T-cell (primary cell): ENCODE measurements around the gene ANO9. TPM values are rescaled to one million over a fixed set of nuclear protein-coding genes. Genes with fewer than 3 reads are reported as not detected.

ENCODE experiments used
- ATAC-seq, 4 experiments: fragments of 200-7000 bp in 3 of 4; fragments of 150-1000 bp in 1 of 4; cut with Tn5 transposase; replicated peaks in 1 of 4; 1 replicate in 3 of 4; 2 replicates in 1 of 4; pipeline ENCODE4 v1.10.0; 2021; ENCODE audit warnings: moderate library complexity in 3 of 4, mild to moderate bottlenecking in 2 of 4, moderate number of reproducible peaks in 1 of 4
- CTCF ChIA-PET, 2 donors: fragments of 300-600 bp; sonication (Branson Sonifier 250); formaldehyde crosslinking; loops; one replicate each; lab custom pipeline; 2022; ENCODE audit warnings: antibody characterized with exemption in 2 of 2; lab: Charles Lee
- POLR2A ChIA-PET, 2 donors: fragments of 300-600 bp; sonication (Branson Sonifier 250); formaldehyde crosslinking; loops; one replicate each; lab custom pipeline; 2022; ENCODE audit warnings: antibody characterized with exemption in 2 of 2; lab: Charles Lee
- DNase-seq, 35 experiments: peaks; one replicate each; pipeline versions ENCODE4 v3.0.0 to v3.0.0-alpha.2; 2013 to 2023
- H3K27ac ChIP-seq: one replicate; pipeline ENCODE4 v1.5.1; 2013; ENCODE audit warnings: low read length
- H3K27me3 ChIP-seq, 2 experiments: replicated peaks in 1 of 2; 1 replicate in 1 of 2; 2 replicates in 1 of 2; pipeline versions ENCODE4 v1.6.1 to v1.7.0; 2013; ENCODE audit warnings: low read length in 1 of 2, mixed read lengths in 1 of 2; ENCODE audit not compliant: control insufficient read depth in 2 of 2, insufficient read depth in 2 of 2; ENCODE audit errors: extremely low read depth in 1 of 2
- H3K36me3 ChIP-seq, 2 donors: 1 replicate in 1 of 2; 2 replicates in 1 of 2; pipeline versions ENCODE4 v1.6.1 to v1.7.0; 2013; ENCODE audit warnings: low read length in 1 of 2; ENCODE audit not compliant: control insufficient read depth in 2 of 2, insufficient read depth in 1 of 2; ENCODE audit errors: extremely low read depth in 1 of 2
- H3K4me1 ChIP-seq, 2 experiments: 1 replicate in 1 of 2; 2 replicates in 1 of 2; pipeline versions ENCODE4 v1.6.1 to v1.7.0; 2013; ENCODE audit warnings: low read length in 2 of 2, mixed read lengths in 1 of 2; ENCODE audit not compliant: insufficient read depth in 2 of 2, control insufficient read depth in 1 of 2; ENCODE audit errors: extremely low read depth in 1 of 2
- H3K4me3 ChIP-seq, 2 donors: 1 replicate in 1 of 2; 2 replicates in 1 of 2; pipeline versions ENCODE4 v1.5.1 to v1.7.0; 2013; ENCODE audit warnings: mild to moderate bottlenecking in 2 of 2, low read length in 1 of 2, moderate library complexity in 1 of 2; ENCODE audit not compliant: control insufficient read depth in 1 of 2; ENCODE audit errors: extremely low read depth in 1 of 2
- H3K9me3 ChIP-seq: 2 replicates; pipeline ENCODE4 v1.7.0; 2013
- H3K27ac Mint-ChIP-seq, 2 donors: one replicate each; pipeline ENCODE4 v1.8.0; 2020 to 2021; ENCODE audit warnings: mild to moderate bottlenecking in 2 of 2, mixed read lengths in 2 of 2
- H3K27me3 Mint-ChIP-seq, 2 donors: one replicate each; pipeline ENCODE4 v1.8.0; 2021 to 2022; ENCODE audit warnings: mixed read lengths in 2 of 2
- H3K36me3 Mint-ChIP-seq: one replicate; pipeline ENCODE4 v1.8.0; 2021; ENCODE audit warnings: mixed read lengths
- H3K4me1 Mint-ChIP-seq, 3 donors: one replicate each; pipeline ENCODE4 v1.8.0; 2020 to 2022; ENCODE audit warnings: mixed read lengths in 3 of 3, mild to moderate bottlenecking in 1 of 3
- H3K4me3 Mint-ChIP-seq, 3 donors: one replicate each; pipeline ENCODE4 v1.8.0; 2020 to 2022; ENCODE audit warnings: mild to moderate bottlenecking in 3 of 3, mixed read lengths in 3 of 3, moderate library complexity in 3 of 3
- H3K9me3 Mint-ChIP-seq, 3 donors: one replicate each; pipeline ENCODE4 v1.8.0; 2020 to 2022; ENCODE audit warnings: mixed read lengths in 3 of 3
- WGBS: methylation state at CpG from one replicate; pipeline ENCODE4 v1.1.5; 2013; ENCODE audit warnings: missing lambda C conversion rate; ENCODE audit not compliant: insufficient coverage; 5-methylcytosine and 5-hydroxymethylcytosine counted together
- total RNA-seq, 35 experiments: library from RNA in 6 of 35; stranded (reverse) in 6 of 35; fragments of 120-200 nt in 1 of 35; gene quantifications; one replicate each; pipeline versions ENCODE4 v1.2.1 to v1.2.4 and lab custom pipeline; 2013 to 2026

The ANO9 gene
- total RNA-seq, 5 donors from 2014 or later (not counting 1 experiment from before 2014, with no cell fraction given) = 103 to 128 (median 120) TPM

DNA sequence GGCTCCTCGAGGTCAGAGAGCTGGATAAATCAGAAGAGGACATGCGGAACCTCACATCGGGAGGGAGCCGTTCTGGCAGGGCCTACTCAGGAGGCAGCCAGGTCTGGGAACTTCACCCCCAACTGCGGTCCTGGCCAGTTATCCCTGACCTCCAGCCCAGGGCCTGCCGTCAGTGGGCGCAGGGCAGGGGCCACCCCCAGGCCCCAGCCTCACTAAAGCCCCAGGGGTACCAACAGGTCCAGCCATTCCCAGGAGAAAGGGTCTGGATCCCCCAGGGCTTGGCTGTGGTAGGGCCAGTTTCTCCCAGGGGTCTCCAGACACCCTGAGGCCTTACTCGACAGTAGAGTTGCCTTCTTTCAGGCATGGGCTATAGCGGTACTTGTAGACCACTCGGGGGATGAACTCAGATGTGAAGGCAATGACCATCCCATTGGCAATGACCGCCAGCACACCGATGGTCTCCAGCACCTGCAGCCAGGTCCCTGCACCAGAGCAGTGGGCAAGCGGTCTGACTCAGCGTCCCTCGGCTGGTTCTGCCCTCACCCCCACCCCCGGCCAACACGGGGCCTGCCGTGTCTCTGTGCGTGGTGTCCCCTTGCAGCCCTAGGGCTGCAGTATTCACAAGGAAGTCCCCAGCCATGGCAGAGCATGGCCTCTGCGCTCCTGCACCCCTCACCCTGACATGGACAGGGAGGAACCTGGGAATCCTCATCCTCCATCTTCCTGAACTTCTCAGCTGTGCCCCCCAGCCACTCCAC is 22.4 kb downstream of the ANO9 start:
- 97% methylated on average over 20 of the region's 20 CpGs for WGBS
- H3K36me3 Mint-ChIP-seq = peaks cover 2% of the 10 kb centered on the region
- H3K4me3 ChIP-seq = no peak overlapping the region
- H3K27me3 ChIP-seq = no peaks in the 10 kb centered on the region
- CTCF ChIA-PET = no interaction called here
- no peak overlapping the region for H3K27ac ChIP-seq
- H3K9me3 ChIP-seq = no peaks in the 10 kb centered on the region
- H3K9me3 Mint-ChIP-seq = no peaks in the 10 kb centered on the region
- H3K27me3 Mint-ChIP-seq = no peaks in the 10 kb centered on the region
- peak overlapping the region in 1 of 3 donors; percentile 24 for H3K4me3 Mint-ChIP-seq
- no peaks in the 10 kb centered on the region for H3K36me3 ChIP-seq
- H3K4me1 ChIP-seq = peaks cover 0 to 23% of the 10 kb centered on the region in 2 experiments
- no peak overlapping the region for H3K27ac Mint-ChIP-seq
- H3K4me1 Mint-ChIP-seq = peaks cover 5 to 17% (median 16%) of the 10 kb centered on the region in 3 donors
- DNase-seq (peak in 1 of 35 experiments; percentile 0), ATAC-seq (no peak)
- POLR2A ChIA-PET = no interaction called here

GRCh38 chr11:418343-419247 is 23.2 kb downstream of the ANO9 start:
- no peaks in the 10 kb centered on the region for H3K9me3 Mint-ChIP-seq
- Histone ChIP-seq H3K36me3 (no peaks in the 10 kb centered on the region), H3K9me3 (no peaks in the 10 kb centered on the region), H3K27me3 (no peaks in the 10 kb centered on the region), H3K4me1 (peaks cover 2 to 31% of the 10 kb centered on the region in 2 experiments), H3K27ac (no peak overlapping the region), H3K4me3 (no peak overlapping the region)
- 92% methylated on average over 28 of the region's 30 CpGs for WGBS
- H3K4me1 Mint-ChIP-seq = peaks cover 11 to 20% (median 18%) of the 10 kb centered on the region in 3 donors
- CTCF ChIA-PET = interaction anchor here in 1 of 2 donors (0.5 kb wide), 1 partner anchor 169 kb away, joined by 3 read pairs; no protein-coding TSS in a partner anchor
- peak in 2 of 35 experiments; percentile 3 to 8 for DNase-seq
- no peak overlapping the region for H3K27ac Mint-ChIP-seq
- no peaks in the 10 kb centered on the region for H3K27me3 Mint-ChIP-seq
- no peak for ATAC-seq
- peak overlapping the region in 2 of 3 donors; percentile 31 to 100 for H3K4me3 Mint-ChIP-seq
- H3K36me3 Mint-ChIP-seq = no peaks in the 10 kb centered on the region
- POLR2A ChIA-PET = no interaction called here

DNA sequence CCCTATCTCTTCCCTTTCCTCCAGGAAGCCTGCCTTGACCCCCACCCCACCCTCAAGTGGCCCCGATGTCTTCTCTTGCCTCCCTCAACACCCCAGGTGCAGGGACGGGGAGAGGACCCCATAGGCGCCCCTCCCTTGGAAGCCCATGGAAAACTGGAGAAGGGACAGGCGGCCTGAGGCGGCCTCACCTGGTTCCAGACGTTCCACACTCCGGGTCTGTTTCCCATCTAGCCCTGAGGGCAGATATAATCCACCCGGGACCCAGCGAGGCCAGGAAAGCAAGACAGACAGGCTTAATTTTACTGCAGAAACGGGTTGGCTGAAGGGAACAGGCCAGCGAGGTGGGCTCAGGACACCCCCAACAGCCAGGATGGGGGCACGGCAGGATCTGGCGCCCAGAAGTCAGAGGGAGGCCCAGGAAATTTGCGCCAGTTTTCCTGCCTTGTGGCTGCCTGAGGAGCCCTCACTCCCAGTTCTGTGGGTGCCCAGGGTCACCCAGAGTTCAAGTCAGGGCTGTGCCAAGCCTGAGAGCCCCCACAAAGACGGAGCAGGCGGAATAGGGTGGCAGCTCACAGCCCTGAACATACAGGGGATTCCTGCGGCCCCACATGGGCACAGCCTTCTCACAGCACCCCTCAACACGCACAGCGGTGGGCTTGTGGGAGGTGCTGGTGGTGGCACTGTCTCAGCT is 24.0 kb downstream of the ANO9 start:
- DNase-seq (peak in 2 of 35 experiments; percentile 2), ATAC-seq (no peak)
- Histone ChIP-seq H3K27me3 (no peaks in the 10 kb centered on the region), H3K4me3 (peak overlapping the region in 1 of 2 donors; percentile 64), H3K27ac (no peak overlapping the region), H3K9me3 (no peaks in the 10 kb centered on the region), H3K36me3 (no peaks in the 10 kb centered on the region), H3K4me1 (peaks cover 10 to 39% of the 10 kb centered on the region in 2 experiments)
- peak overlapping the region; percentile 64 to 100 (median 73) for H3K4me3 Mint-ChIP-seq
- H3K9me3 Mint-ChIP-seq = no peaks in the 10 kb centered on the region
- no peaks in the 10 kb centered on the region for H3K27me3 Mint-ChIP-seq
- POLR2A ChIA-PET = no interaction called here
- CTCF ChIA-PET = interaction anchor here in 1 of 2 donors (1.2 kb wide), 1 partner anchor 11 kb away, joined by 5 read pairs; no protein-coding TSS in a partner anchor
- 91% methylated on average over 14 of the region's 19 CpGs for WGBS
- peaks cover 19 to 26% (median 25%) of the 10 kb centered on the region in 3 donors for H3K4me1 Mint-ChIP-seq
- peak overlapping the region; percentile 61 to 77 for H3K27ac Mint-ChIP-seq
- no peaks in the 10 kb centered on the region for H3K36me3 Mint-ChIP-seq

GRCh38 chr11:416757-417621 is 24.8 kb downstream of the ANO9 start:
- no peaks in the 10 kb centered on the region for H3K36me3 Mint-ChIP-seq
- 1% methylated on average over 97 of the region's 97 CpGs for WGBS
- ATAC-seq = peak; percentile 17 to 44 (median 28)
- peaks cover 21 to 29% (median 28%) of the 10 kb centered on the region in 3 donors for H3K4me1 Mint-ChIP-seq
- ChIA-PET POLR2A (no interaction called here), CTCF (interaction anchor here in 1 of 2 donors (1.2 kb wide), 1 partner anchor 10 kb away, joined by 5 read pairs; no protein-coding TSS in a partner anchor)
- no peaks in the 10 kb centered on the region for H3K27me3 Mint-ChIP-seq
- Histone ChIP-seq H3K27me3 (no peaks in the 10 kb centered on the region), H3K4me1 (peaks cover 12 to 43% of the 10 kb centered on the region in 2 experiments), H3K27ac (peak overlapping the region; percentile 68), H3K9me3 (no peaks in the 10 kb centered on the region), H3K36me3 (no peaks in the 10 kb centered on the region), H3K4me3 (peak overlapping the region; percentile 64 to 90)
- peak overlapping the region; percentile 91 to 100 (median 96) for H3K4me3 Mint-ChIP-seq
- peak in 12 of 35 experiments; percentile 20 to 65 (median 42) for DNase-seq
- peak overlapping the region in 1 of 2 donors; percentile 95 for H3K27ac Mint-ChIP-seq
- no peaks in the 10 kb centered on the region for H3K9me3 Mint-ChIP-seq

DNA sequence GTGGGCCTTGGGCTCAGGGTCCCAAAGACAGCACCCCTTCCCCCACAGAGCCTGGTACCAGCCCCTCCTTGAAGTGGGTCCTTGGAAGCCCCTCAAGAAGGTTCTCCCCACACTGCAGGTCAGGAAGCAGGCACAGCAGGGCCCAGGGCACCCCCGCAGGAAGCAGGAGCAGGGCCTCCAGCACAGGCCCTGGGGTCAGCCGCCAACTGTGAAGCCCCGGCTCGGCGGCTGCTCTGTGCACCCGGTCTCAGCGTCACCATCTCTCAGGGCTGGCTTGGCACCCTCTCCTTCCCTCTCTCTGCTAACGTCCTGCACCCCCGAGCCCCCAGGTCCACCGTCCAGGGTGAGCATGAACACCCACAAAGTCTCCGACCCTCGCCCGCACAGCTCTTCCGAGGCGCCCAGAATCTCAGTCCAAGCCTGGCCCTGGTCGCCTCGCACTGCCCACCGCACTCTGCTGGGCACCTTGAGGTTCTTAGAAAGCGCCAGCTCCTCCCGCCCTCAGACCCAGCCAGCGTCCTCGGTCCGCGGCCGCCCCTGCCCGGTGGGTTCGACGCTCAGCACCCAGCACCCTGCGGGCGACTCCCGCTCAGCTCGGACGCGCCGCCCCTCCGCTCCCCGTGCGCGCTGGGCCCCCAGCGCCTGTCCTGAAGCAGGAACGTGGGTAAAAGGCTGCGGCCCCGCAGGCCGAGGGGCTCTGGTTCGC is 25.6 kb downstream of the ANO9 start:
- CTCF ChIA-PET = interaction anchor here in 1 of 2 donors (1.2 kb wide), 1 partner anchor 9 kb away, joined by 5 read pairs; no protein-coding TSS in a partner anchor
- POLR2A ChIA-PET = no interaction called here
- Mint-ChIP-seq H3K9me3 (no peaks in the 10 kb centered on the region), H3K27ac (peak overlapping the region; percentile 95), H3K4me3 (peak overlapping the region; percentile 91 to 100 (median 96)), H3K36me3 (no peaks in the 10 kb centered on the region), H3K27me3 (no peaks in the 10 kb centered on the region), H3K4me1 (peaks cover 21 to 29% (median 28%) of the 10 kb centered on the region in 3 donors)
- 2% methylated on average over 43 of the region's 45 CpGs for WGBS
- H3K27me3 ChIP-seq = no peaks in the 10 kb centered on the region
- H3K27ac ChIP-seq = peak overlapping the region; percentile 66
- no peaks in the 10 kb centered on the region for H3K9me3 ChIP-seq
- peak overlapping the region; percentile 64 to 90 for H3K4me3 ChIP-seq
- ATAC-seq = peak in 1 of 4 experiments; percentile 2
- H3K4me1 ChIP-seq = peaks cover 12 to 47% of the 10 kb centered on the region in 2 experiments
- peak in 2 of 35 experiments; percentile 14 to 38 for DNase-seq
- no peaks in the 10 kb centered on the region for H3K36me3 ChIP-seq
